Subcutaneous abdominal adipose tissue (tissue), 5 donors: ENCODE results near the gene GPR108.
"Not testable (repeated sequence)": the region's sequence is repeated elsewhere in the genome, so short reads cannot be mapped to it uniquely, and the experiment has no call there.

Experiments used
- H3K27ac ChIP-seq: one replicate; pipeline ENCODE4 v1.7.0; 2013; ENCODE audit warnings: low read depth, mild to moderate bottlenecking, inconsistent platforms, low read length, moderate library complexity
- H3K27me3 ChIP-seq, 5 donors: one replicate each; pipeline ENCODE4 v1.7.0; 2013; ENCODE audit warnings: low read length in 5 of 5, inconsistent platforms in 1 of 5; ENCODE audit not compliant: control insufficient read depth in 5 of 5, insufficient read depth in 4 of 5
- H3K36me3 ChIP-seq, 5 donors: one replicate each; pipeline ENCODE4 v1.7.0; 2013; ENCODE audit warnings: low read length in 5 of 5; ENCODE audit not compliant: control insufficient read depth in 5 of 5, insufficient read depth in 5 of 5
- H3K4me1 ChIP-seq, 5 donors: one replicate each; pipeline ENCODE4 v1.7.0; 2013; ENCODE audit warnings: low read length in 5 of 5, mild to moderate bottlenecking in 3 of 5, moderate library complexity in 1 of 5; ENCODE audit not compliant: control insufficient read depth in 5 of 5, insufficient read depth in 5 of 5
- H3K4me3 ChIP-seq, 5 donors: one replicate each; pipeline ENCODE4 v1.7.0; 2013; ENCODE audit warnings: low read length in 5 of 5, low read depth in 1 of 5
- H3K9ac ChIP-seq, 5 donors: one replicate each; pipeline ENCODE4 v1.7.0; 2013; ENCODE audit warnings: low read length in 5 of 5, mild to moderate bottlenecking in 4 of 5, moderate library complexity in 3 of 5
- H3K9me3 ChIP-seq, 5 donors: one replicate each; pipeline ENCODE4 v1.7.0; 2013; ENCODE audit warnings: low read length in 5 of 5; ENCODE audit not compliant: control insufficient read depth in 5 of 5
- donor health status: healthy.
- donor health status: healthy.
- donor health status: healthy.
- donor health status: healthy.
- donor health status: healthy.

Gene GPR108

DNA sequence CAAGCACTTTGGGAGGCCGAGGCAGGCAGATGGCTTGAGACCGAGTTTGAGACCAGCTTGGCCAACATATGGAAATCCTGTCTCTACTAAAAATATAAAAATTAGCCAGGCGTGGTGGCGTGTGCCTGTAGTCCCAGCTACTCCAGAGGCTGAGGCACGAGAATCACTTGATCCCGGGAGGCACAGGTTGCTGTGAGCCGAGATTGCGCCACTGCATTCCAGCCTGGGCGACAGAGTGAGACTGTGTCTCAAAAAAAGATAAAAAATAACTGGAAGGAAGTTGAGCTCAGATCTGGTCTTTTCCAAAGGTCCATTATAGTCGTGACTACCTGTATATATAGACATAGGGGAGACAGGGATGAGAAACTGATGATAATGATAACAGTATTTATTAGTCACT, 11.2 kb upstream of the GPR108 start:
- H3K9me3 ChIP-seq, H3K27me3 ChIP-seq: not testable (repeated sequence)
- H3K4me3 ChIP-seq: peak overlapping the region in 1 of 5 donors; percentile 22
- peak overlapping the region; percentile 93 for H3K27ac ChIP-seq
- H3K4me1 ChIP-seq: peaks cover 13 to 57% (median 52%) of the 10 kb centered on the region in 5 donors
- H3K36me3 ChIP-seq: peaks cover 0 to 73% (median 56%) of the 10 kb centered on the region in 5 donors
- peak overlapping the region in 2 of 5 donors; percentile 33 to 56 for H3K9ac ChIP-seq

DNA sequence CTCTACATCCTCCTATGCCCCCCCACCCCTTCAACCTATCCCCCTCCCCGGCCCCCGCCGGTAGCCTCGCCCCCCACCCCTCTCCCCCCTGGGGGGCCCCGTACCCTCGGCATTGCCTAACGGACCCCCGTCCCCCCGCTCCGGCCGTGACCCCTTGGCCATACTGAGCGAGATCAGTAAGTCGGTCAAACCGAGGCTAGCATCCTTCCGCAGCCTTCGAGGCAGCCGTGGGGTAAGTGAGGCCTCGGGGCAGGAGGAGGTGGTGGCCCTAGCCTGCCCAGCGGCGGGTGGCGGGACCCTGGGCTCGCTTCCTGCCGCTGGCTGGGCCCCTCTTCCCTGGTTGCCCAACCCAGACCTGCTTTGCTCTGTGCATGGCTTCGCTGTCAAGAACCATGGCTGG, 8.6 kb upstream of the GPR108 start:
- H3K36me3 ChIP-seq: peaks cover 0 to 68% (median 50%) of the 10 kb centered on the region in 5 donors
- H3K4me3 ChIP-seq: no peak overlapping the region
- no peaks in the 10 kb centered on the region for H3K27me3 ChIP-seq
- H3K9me3 ChIP-seq: no peaks in the 10 kb centered on the region
- H3K4me1 ChIP-seq: peaks cover 17 to 69% (median 62%) of the 10 kb centered on the region in 5 donors
- no peak overlapping the region for H3K27ac ChIP-seq
- H3K9ac ChIP-seq: no peak overlapping the region

DNA sequence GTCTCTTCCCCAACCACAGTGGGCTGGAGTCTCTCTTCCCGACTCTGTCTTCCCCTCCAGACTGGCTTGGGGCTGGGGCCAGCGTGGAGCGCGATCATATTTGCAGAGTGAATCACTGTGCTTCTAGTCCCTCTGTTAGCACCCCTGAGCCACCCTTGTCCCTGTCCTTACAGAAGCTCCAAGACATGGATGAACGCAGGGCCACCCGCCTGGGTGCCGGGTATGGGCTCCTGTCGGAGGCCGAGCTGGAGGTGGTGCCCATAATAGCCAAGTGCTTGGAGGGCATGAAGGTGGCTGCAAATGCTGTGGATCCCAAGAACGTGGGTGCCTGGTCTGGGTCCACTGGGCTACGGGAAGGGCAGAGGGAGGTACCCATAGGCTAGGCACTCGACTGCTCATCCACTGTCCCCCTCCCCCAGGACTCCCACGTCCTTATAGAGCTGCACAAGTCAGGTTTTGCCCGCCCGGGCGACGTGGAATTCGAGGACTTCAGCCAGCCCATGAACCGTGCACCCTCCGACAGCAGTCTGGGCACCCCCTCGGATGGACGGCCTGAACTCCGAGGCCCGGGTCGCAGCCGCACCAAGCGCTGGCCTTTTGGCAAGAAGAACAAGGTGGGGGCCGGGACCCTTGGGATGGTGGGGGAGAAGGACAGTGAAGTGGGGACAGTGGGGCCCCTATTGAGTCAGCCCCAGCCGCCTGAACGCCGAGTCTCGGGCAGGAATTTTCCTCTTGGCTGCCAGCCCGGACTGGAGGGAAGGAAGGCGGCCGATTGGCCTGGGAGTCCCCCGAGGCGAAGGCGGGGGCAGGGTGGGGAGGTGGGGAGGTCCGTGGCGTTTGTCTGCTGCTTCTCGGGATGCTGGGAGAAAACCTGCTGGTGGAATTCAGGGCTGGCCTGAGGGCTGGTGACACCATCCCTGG, 7.3 kb upstream of the GPR108 start:
- no peaks in the 10 kb centered on the region for H3K9me3 ChIP-seq
- H3K36me3 ChIP-seq: peaks cover 0 to 56% (median 38%) of the 10 kb centered on the region in 5 donors
- peaks cover 17 to 72% (median 68%) of the 10 kb centered on the region in 5 donors for H3K4me1 ChIP-seq
- H3K27ac ChIP-seq: peak overlapping the region; percentile 95
- no peaks in the 10 kb centered on the region for H3K27me3 ChIP-seq
- peak overlapping the region; percentile 30 to 46 (median 40) for H3K4me3 ChIP-seq
- peak overlapping the region in 3 of 5 donors; percentile 19 to 68 (median 25) for H3K9ac ChIP-seq

DNA sequence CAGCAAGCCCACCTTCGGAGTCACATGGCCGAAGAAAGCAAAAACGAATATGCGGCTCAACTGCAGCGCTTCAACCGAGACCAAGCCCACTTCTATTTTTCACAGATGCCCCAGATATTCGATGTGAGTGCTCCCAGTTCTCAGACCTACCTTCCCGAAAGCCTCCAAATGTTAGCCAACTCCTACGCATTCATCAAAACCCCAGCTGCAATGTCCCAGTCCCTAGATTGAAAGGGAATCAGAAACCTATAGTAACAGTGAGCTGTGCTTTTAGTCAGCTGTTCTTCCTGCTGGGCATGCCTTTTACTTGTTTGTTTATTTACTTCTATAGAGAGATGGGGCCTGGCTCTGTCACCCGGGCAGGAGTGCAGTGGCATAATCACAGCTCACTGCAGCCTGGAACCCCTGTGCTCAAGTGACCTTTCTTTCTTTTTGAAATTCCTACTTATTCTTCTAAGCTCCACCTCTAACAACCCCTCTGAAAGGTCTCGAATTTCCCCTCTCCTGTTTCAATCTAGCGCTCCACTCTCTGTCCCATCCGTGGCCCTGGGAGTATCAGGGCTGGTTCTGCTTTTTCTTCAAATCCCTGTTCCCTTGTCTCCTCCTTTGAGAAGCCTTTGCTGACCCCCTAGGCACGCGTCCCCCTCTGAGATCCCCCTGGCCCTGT, 6.5 kb upstream of the GPR108 start:
- peaks cover 0 to 50% (median 32%) of the 10 kb centered on the region in 5 donors for H3K36me3 ChIP-seq

DNA sequence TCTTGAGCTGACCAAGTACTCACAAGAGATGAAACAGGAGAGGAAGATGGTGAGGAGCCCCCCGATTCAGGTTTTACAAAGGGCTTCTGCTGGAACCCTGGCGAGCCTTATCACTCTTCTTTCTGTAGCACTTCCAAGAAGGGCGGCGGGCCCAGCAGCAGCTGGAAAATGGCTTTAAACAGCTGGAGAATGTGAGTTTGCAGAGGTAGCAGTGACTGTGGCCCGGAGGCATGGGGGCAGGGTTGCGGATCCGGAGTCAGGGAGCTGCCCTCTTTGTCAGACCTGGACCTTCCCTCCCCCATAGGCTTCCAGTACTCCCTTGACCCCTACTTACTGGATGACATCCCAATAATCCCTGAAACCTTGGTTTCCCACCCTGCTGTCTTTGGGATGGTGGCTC, 5.7 kb upstream of the GPR108 start:
- Histone ChIP-seq H3K4me1 (peaks cover 19 to 73% (median 66%) of the 10 kb centered on the region in 5 donors), H3K9me3 (no peaks in the 10 kb centered on the region), H3K36me3 (peaks cover 0 to 47% (median 31%) of the 10 kb centered on the region in 5 donors), H3K9ac (no peak overlapping the region), H3K27me3 (no peaks in the 10 kb centered on the region), H3K27ac (peak overlapping the region; percentile 95), H3K4me3 (peak overlapping the region in 2 of 5 donors; percentile 17 to 40)

More for the DNA sequence above, 6.5 kb upstream of the GPR108 start:
- Histone ChIP-seq H3K27me3 (no peaks in the 10 kb centered on the region), H3K9ac (peak overlapping the region in 2 of 5 donors; percentile 25 to 68), H3K4me3 (peak overlapping the region in 4 of 5 donors; percentile 14 to 46 (median 35)), H3K4me1 (peaks cover 17 to 71% (median 66%) of the 10 kb centered on the region in 5 donors), H3K27ac (peak overlapping the region; percentile 95), H3K9me3 (no peaks in the 10 kb centered on the region)

DNA sequence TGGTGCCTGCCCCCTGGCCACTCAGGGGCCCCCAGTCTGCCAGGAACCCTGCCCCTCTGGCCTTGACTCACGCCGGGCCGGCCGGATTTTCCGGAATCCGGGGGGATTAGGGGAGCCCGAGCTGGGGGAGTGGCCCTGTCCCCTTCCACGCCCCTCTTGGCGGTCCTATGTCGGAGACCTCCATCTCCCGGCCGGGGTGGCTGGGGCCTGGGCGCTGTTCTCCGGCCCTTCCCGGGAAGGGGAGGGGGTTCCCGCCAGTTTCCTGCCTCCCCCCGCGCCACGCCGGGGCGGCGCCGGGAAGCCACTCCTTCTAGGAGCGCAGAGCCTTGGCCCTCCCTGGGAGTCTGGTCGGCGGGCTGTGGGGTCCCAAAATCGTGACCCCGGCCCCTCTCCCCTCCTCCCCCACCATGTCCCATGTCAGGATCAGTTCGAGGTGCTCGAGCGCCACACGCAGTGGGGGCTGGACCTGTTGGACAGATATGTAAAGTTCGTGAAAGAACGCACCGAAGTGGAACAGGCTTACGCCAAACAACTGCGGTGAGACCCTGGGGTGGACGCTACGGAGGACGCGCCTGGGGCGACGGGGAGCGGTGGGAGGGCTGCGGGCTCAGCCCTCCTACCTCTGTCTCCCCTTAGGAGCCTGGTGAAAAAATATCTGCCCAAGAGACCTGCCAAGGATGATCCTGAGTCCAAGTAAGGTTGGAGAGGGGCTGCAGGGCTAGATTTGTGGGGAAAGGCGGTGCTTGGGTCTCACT, 3.4 kb upstream of the GPR108 start:
- Histone ChIP-seq H3K9ac (peak overlapping the region; percentile 73 to 98 (median 94)), H3K36me3 (peaks cover 0 to 30% (median 16%) of the 10 kb centered on the region in 5 donors), H3K27me3 (no peaks in the 10 kb centered on the region), H3K9me3 (no peaks in the 10 kb centered on the region), H3K4me3 (peak overlapping the region; percentile 83 to 93 (median 88)), H3K4me1 (peaks cover 23 to 85% (median 74%) of the 10 kb centered on the region in 5 donors), H3K27ac (peak overlapping the region; percentile 90)

DNA sequence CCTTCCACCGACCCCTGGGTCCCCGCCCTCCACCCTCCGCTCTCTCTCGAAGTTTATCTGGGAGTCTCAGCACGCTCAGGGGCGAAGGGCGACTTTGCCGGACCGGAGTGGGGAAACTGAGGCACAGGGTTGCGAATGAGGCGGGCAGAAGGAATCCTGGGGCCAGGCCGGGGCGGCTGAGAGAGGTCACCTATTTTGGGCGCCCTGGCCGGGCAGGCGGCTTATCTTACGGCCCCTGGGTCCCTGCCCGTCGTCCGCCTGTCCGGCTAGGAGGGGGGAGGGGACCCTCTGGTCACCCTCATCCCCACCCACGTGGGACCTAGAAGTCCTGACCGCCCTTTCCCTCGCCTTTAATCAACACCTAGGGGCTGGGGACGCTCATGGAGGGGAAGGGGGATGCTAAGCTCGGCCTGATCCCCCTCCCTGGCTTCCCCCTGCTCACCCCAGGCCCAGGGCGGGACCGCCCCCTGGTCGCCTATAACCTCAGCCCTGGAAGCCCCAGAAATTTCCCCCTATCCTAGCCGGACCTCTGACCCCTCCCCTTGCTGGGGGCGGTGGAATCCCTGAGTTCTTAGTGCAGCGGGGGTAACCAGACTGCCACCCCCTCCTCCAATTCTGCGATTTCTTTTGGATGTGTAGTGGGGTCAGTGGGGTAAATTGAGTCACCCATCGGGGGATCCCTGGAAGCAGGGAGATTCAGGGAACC, 2.7 kb upstream of the GPR108 start:
- Histone ChIP-seq H3K9ac (peak overlapping the region; percentile 73 to 98 (median 94)), H3K27ac (peak overlapping the region; percentile 90), H3K4me3 (peak overlapping the region; percentile 83 to 93 (median 88)), H3K4me1 (peaks cover 18 to 84% (median 68%) of the 10 kb centered on the region in 5 donors), H3K9me3 (no peaks in the 10 kb centered on the region), H3K36me3 (peaks cover 0 to 23% (median 15%) of the 10 kb centered on the region in 5 donors), H3K27me3 (no peaks in the 10 kb centered on the region)

DNA sequence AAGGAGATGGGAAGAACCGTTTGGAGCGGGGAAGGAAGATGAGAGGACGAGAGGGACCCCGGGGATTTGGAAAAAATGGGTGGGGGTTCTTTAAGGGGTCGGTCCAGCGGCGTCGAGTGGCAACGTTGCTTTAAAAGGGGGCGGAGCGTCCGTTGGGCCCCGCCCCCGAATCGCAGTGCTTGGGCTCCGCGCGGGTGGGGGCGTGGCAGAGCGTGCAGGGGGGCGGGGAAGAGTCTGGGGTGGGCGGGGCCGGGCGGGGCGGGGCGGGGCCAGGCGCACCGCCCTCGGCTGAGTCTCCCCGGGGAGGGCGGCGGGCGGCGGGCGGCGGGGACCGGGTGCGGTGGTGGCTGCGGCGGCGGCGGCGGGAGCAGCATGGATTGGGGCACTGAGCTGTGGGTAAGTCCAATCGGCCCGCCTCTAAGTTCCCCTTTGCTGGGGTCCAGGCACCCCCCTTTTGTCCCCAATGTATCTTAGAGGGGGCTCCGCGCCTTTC, 2.1 kb upstream of the GPR108 start, which contains the start of gene TRIP10:
Gene TRIP10, plus strand, starts transcription at position 291 of the 493 bp plus-strand sequence. Its CDS starts 82 bp downstream, at position 373.
- Histone ChIP-seq H3K9ac (peak within 1 kb of the TSS; percentile 73 to 98 (median 94)), H3K4me1 (peaks cover 12 to 78% (median 63%) of the 10 kb centered on the region in 5 donors), H3K9me3 (no peaks in the 10 kb centered on the region), H3K27ac (peak within 1 kb of the TSS; percentile 97), H3K27me3 (no peaks in the 10 kb centered on the region), H3K4me3 (peak within 1 kb of the TSS; percentile 83 to 93 (median 88)), H3K36me3 (peaks cover 0 to 18% (median 14%) of the 10 kb centered on the region in 5 donors)
